GM10266 (cell line): ENCODE results near the gene RAG2.

ENCODE experiments used
- DNase-seq: peaks from one replicate; pipeline ENCODE4 v3.0.0; 2012; ENCODE audit errors: extremely low spot score
- TF ChIP-seq, protein P1 (sequence below): IDR thresholded peaks from 2 replicates; pipeline ENCODE4 v1.5.1; 2012; ENCODE audit warnings: mild to moderate bottlenecking, low read depth; ENCODE audit not compliant: control insufficient read depth, insufficient read depth; ENCODE audit errors: missing control alignments

Gene RAG2

DNA sequence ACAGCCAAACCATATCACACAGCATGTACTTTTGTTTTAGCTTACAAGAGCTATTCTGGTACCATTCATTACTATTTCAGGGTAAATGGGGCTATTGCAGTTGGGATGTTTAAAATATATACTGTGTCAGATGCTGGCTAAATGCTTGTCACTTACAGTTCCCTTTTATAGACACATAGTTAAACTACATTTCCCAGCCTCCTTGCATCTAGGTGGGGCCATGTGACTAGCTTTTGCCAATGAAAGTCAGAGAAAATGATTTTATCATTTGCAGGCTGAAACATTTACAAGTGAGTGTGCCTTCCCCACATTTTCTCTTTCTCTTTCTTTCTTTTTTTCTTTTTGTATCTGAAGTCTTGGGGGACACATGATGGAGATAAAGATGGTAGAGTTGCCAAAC lies 11.5 kb downstream of the RAG2 start:
- DNase-seq: no peak
- TF ChIP-seq, protein P1, sequence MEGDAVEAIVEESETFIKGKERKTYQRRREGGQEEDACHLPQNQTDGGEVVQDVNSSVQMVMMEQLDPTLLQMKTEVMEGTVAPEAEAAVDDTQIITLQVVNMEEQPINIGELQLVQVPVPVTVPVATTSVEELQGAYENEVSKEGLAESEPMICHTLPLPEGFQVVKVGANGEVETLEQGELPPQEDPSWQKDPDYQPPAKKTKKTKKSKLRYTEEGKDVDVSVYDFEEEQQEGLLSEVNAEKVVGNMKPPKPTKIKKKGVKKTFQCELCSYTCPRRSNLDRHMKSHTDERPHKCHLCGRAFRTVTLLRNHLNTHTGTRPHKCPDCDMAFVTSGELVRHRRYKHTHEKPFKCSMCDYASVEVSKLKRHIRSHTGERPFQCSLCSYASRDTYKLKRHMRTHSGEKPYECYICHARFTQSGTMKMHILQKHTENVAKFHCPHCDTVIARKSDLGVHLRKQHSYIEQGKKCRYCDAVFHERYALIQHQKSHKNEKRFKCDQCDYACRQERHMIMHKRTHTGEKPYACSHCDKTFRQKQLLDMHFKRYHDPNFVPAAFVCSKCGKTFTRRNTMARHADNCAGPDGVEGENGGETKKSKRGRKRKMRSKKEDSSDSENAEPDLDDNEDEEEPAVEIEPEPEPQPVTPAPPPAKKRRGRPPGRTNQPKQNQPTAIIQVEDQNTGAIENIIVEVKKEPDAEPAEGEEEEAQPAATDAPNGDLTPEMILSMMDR: no peak

DNA sequence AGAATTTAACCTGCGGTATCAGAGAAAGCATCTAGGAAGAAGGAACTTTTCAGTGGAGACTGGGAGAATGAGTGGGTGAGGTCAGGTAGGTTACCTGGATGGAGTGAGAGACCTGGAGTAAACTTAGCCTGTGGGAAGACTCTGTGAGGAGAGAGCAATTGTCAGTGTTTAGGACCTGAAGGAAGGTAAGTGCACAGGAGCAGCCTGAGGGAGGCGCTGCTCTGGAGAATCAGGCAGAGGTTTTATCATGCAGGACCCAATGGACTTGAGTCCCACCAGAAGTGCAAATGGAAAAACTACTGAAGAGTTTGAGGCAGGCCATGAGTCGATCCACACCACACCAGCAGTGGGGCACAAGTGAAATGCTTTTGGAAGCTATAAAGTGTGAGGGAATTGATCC lies 14.4 kb downstream of the RAG2 start:
- TF ChIP-seq, protein P1: no peak
- no peak for DNase-seq

DNA sequence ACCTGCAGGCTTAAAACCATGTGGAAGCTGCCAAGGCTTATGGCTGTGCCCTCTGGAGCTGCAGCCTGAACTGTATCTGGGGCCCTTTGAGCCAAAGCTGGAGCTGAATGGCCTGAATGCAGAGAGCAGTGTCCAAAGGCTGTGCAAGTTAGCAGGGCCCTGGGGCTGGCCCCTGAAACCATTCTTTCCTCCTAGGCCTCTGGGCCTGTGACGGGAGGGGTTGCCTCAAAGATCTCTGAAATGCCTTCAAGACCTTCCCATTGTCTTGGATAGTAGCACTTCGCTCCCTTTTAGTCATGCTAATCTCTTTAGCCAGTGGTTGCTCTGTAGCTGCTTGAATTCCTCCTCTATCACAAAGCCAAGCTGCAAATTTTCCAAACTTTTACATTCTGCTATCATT lies 16.5 kb downstream of the RAG2 start:
- TF ChIP-seq, protein P1: no peak

DNA sequence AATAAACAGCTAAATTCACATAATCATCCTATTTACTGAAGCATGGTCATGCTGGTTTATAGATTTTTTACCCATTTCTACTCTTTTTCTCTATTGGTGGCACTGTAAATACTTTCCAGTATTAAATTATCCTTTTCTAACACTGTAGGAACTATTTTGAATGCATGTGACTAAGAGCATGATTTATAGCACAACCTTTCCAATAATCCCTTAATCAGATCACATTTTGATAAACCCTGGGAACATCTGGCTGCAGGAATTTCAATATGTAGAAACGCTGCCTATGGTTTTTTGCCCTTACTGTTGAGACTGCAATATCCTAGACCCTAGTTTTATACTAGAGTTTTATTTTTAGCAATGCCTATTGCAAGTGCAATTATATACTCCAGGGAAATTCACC lies 19.6 kb downstream of the RAG2 start:
- no peak for DNase-seq

More for the DNA sequence above, 16.5 kb downstream of the RAG2 start:
- no peak for DNase-seq

DNA sequence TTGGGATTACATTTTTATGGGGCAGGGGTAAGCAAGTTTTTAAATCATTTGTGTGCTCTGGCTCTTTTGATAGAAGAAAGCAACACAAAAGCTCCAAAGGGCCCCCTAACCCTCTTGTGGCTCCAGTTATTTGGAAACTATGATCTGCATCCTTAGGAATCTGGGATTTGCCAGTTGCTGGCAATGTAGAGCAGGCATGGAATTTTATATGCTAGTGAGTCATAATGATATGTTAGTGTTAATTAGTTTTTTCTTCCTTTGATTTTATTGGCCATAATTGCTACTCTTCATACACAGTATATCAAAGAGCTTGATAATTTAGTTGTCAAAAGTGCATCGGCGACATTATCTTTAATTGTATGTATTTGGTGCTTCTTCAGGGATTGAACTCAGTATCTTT lies 20.2 kb downstream of the RAG2 start:
- TF ChIP-seq, protein P1: no peak
- no peak for DNase-seq

More for the DNA sequence above, 19.6 kb downstream of the RAG2 start:
- TF ChIP-seq, protein P1: no peak

DNA sequence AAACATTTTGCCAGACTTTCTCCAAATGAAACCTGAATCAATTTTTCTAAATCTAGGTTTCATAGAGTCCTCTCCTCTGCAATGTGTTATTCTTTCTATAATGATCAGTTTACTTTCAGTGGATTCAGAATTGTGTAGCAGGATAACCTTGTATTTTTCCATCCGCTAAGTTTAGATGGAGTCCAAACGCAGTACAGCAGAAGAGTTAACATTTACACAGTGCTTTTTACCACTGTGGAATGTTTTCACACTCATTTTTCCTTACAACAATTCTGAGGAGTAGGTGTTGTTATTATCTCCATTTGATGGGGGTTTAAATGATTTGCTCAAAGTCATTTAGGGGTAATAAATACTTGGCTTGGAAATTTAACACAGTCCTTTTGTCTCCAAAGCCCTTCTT lies 20.7 kb downstream of the RAG2 start:
- TF ChIP-seq, protein P1: no peak
- no peak for DNase-seq

DNA sequence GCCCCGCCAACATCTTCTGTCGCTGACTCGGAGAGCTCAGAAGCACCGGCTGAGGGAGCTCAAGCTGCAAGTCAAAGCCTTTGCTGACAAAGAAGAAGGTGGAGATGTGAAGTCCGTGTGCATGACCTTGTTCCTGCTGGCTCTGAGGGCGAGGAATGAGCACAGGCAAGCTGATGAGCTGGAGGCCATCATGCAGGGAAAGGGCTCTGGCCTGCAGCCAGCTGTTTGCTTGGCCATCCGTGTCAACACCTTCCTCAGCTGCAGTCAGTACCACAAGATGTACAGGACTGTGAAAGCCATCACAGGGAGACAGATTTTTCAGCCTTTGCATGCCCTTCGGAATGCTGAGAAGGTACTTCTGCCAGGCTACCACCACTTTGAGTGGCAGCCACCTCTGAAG lies 23.6 kb downstream of the RAG2 start:
- no peak for DNase-seq
- TF ChIP-seq, protein P1: no peak
